Ovary (tissue), 9 donors: Measurements from ENCODE around the gene ST3GAL3. TPM values are rescaled to one million over a fixed set of nuclear protein-coding genes. Genes with fewer than 3 reads are reported as not detected.

Experiments used
- DNase-seq, 5 donors: peaks; one replicate each; pipeline ENCODE4 v3.0.0-alpha.2; 2019 to 2020
- H3K27ac ChIP-seq, 2 donors: fragments of 200-600 bp; one replicate each; pipeline versions ENCODE4 v1.5.1 to v1.8.0; 2019 to 2022
- H3K27me3 ChIP-seq: fragments of 200-600 bp; one replicate; pipeline ENCODE4 v1.8.0; 2022
- H3K36me3 ChIP-seq: fragments of 200-600 bp; sonication (generic); one replicate; pipeline ENCODE4 v1.5.1; 2019
- H3K4me1 ChIP-seq: one replicate; pipeline ENCODE4 v1.8.1; 2013; ENCODE audit warnings: mild to moderate bottlenecking, moderate library complexity; ENCODE audit not compliant: insufficient read depth
- H3K4me3 ChIP-seq: fragments of 200-600 bp; sonication (generic); one replicate; pipeline ENCODE4 v1.5.1; 2017
- H3K9me3 ChIP-seq, 2 donors: fragments of 200-600 bp in 1 of 2; sonication (generic) in 1 of 2; one replicate each; pipeline versions ENCODE4 v1.5.1 to v1.8.1; 2013 to 2019; ENCODE audit warnings: mild to moderate bottlenecking in 1 of 2, moderate library complexity in 1 of 2
- CTCF ChIP-seq, 3 donors: fragments of 450-650 bp in 2 of 3; fragments of 200-600 bp in 1 of 3; IDR thresholded peaks; one replicate each; pipeline versions ENCODE4 v1.5.1 to v1.8.0; 2016 to 2022; ENCODE audit warnings: antibody characterized with exemption in 3 of 3, mild to moderate bottlenecking in 1 of 3
- EP300 ChIP-seq: sonication (generic); formaldehyde crosslinking; IDR thresholded peaks from one replicate; pipeline ENCODE4 v1.6.1; 2017; ENCODE audit warnings: antibody characterized with exemption
- POLR2A ChIP-seq: fragments of 450-650 bp; IDR thresholded peaks from one replicate; pipeline ENCODE4 v1.6.1; 2017; ENCODE audit warnings: antibody characterized with exemption, mild to moderate bottlenecking, moderate library complexity
- WGBS, 3 donors: extraction: QIAGEN DNeasy Blood & Tissue Kit in 1 of 3; methylation state at CpG; one replicate each; pipeline versions ENCODE4 v1.1.5 to v1.1.7; 2013 to 2017; 5-methylcytosine and 5-hydroxymethylcytosine counted together
- intact Hi-C, 4 donors: fragments of 100-400 bp; cut with DNase I; formaldehyde crosslinking; loops; one replicate each; pipeline versions ENCODE4 v1.11.0 to v1.15.1; 2022 to 2023
- polyA plus RNA-seq, 2 donors: library from polyadenylated mRNA; stranded (reverse); fragments of 200-250 nt in 1 of 2; fragments of 350-450 nt in 1 of 2; fragmentation: Illumina TruSeq in 1 of 2; extraction: RNeasy Lipid Tissue Mini Kit (QIAGEN cat#74804) in 1 of 2; gene quantifications; one replicate each; pipeline ENCODE4 v1.2.3, GENCODE V29; 2013 to 2014
- total RNA-seq, 7 donors: library from RNA; depleted of rRNA in 2 of 7; stranded (reverse); fragments of >200 nt in 2 of 7; fragmentation: NEBNext Ultra II Directional in 3 of 7; extraction: Animal tissue kit (Norgen Biotek cat#: 25700) in 3 of 7; gene quantifications; one replicate each; pipeline versions ENCODE4 v1.1.0 to v1.2.4, GENCODE V29; 2016 to 2023
- donor health status: DM: no; HTN: no; CAD: no; lungs with moderate emphysema.
- donor health status: DM: no; HTN: no; CAD: no.
- donor health status: Bipolar disorder and iron deficiency.
- donor health status: DM: yes; HTN: yes; CAD: no.
- donor health status: DM: no; HTN: no; CAD: no.
- donor health status: DM: yes; HTN: yes; CAD: no.

The ST3GAL3 gene
- total and polyA plus RNA-seq, 9 donors = 11.4 to 43.3 (median 27.1) TPM

GRCh38 chr1:43874716-43875115 lies 167.4 kb downstream of the ST3GAL3 start:
- Histone ChIP-seq H3K4me3 (no peak overlapping the region), H3K4me1 (no peaks in the 10 kb centered on the region), H3K27me3 (no peaks in the 10 kb centered on the region), H3K9me3 (no peaks in the 10 kb centered on the region), H3K27ac (no peak overlapping the region), H3K36me3 (no peaks in the 10 kb centered on the region)
- intact Hi-C loops = no loop called here
- no peak for DNase-seq
- TF ChIP-seq POLR2A (no peak), EP300 (no peak), CTCF (IDR thresholded peaks at IDR 0.05) (no peak)
- 95 to 98% (median 96%) methylated on average over 3 of the region's 3 CpGs for WGBS, 3 donors

GRCh38 chr1:43875331-43875730 lies 168.0 kb downstream of the ST3GAL3 start:
- Histone ChIP-seq H3K27ac (no peak overlapping the region), H3K27me3 (no peaks in the 10 kb centered on the region), H3K9me3 (no peaks in the 10 kb centered on the region), H3K4me1 (no peaks in the 10 kb centered on the region), H3K36me3 (no peaks in the 10 kb centered on the region), H3K4me3 (no peak overlapping the region)
- WGBS, 3 donors = 85 to 95% (median 85%) methylated on average over 3 of the region's 3 CpGs
- intact Hi-C loops = no loop called here
- no peak for DNase-seq
- no peak for TF ChIP-seq POLR2A

- Histone ChIP-seq H3K9me3 (no peaks in the 10 kb centered on the region), H3K4me3 (no peak overlapping the region), H3K27me3 (no peaks in the 10 kb centered on the region), H3K36me3 (no peaks in the 10 kb centered on the region), H3K4me1 (no peaks in the 10 kb centered on the region), H3K27ac (no peak overlapping the region)
- TF ChIP-seq POLR2A (no peak), EP300 (no peak), CTCF (IDR thresholded peaks at IDR 0.05) (no peak)
- WGBS, 3 donors = 72 to 95% (median 82%) methylated on average over 2 of the region's 2 CpGs
- DNase-seq = no peak
- intact Hi-C loops = no loop called here
Observed at GRCh38 chr1:43877101-43877500, 169.8 kb downstream of the ST3GAL3 start.

- no peak overlapping the region for H3K27ac ChIP-seq
- intact Hi-C loops = no loop called here
- H3K9me3 ChIP-seq = no peaks in the 10 kb centered on the region
- H3K27me3 ChIP-seq = no peaks in the 10 kb centered on the region
- no peaks in the 10 kb centered on the region for H3K4me1 ChIP-seq
- no peak overlapping the region for H3K4me3 ChIP-seq
- DNase-seq = no peak
- H3K36me3 ChIP-seq = no peaks in the 10 kb centered on the region
- TF ChIP-seq CTCF (IDR thresholded peaks at IDR 0.05) (no peak), POLR2A (no peak), EP300 (no peak)
- WGBS, 3 donors = 80 to 89% (median 81%) methylated on average over 2 of the region's 2 CpGs
Observed at GRCh38 chr1:43878440-43878839, 171.1 kb downstream of the ST3GAL3 start.

- WGBS, 3 donors = 83 to 92% (median 89%) methylated on average over 4 of the region's 4 CpGs
- TF ChIP-seq EP300 (no peak), POLR2A (no peak), CTCF (IDR thresholded peaks at IDR 0.05) (no peak)
- Histone ChIP-seq H3K36me3 (no peaks in the 10 kb centered on the region), H3K4me3 (no peak overlapping the region), H3K9me3 (no peaks in the 10 kb centered on the region), H3K27ac (no peak overlapping the region), H3K4me1 (no peaks in the 10 kb centered on the region), H3K27me3 (no peaks in the 10 kb centered on the region)
- intact Hi-C loops = no loop called here
- DNase-seq = no peak
Observed at GRCh38 chr1:43878854-43879253, 171.5 kb downstream of the ST3GAL3 start.
